Globus pallidus (tissue), 1 donor: ENCODE results near the gene UBE2S.
"Not testable (repeated sequence)": the region's sequence is repeated elsewhere in the genome, so short reads cannot be mapped to it uniquely, and the experiment has no call there.

Source experiments
- DNase-seq: peaks from one replicate; pipeline ENCODE4 v3.0.0-alpha.2; 2015; ENCODE audit warnings: low spot score

UBE2S gene

GRCh38 chr19:55407550-55407799, at the start of gene UBE2S:
Gene UBE2S (minus strand): TSS chr19:55407788. CDS start chr19:55407589, 199 bp downstream.
- DNase-seq = not testable (repeated sequence)

- DNase-seq = no peak
Observed at GRCh38 chr19:55456347-55456746, 48.8 kb upstream of the UBE2S start.

GRCh38 chr19:55455576-55456235, 48.1 kb upstream of the UBE2S start:
- no peak for DNase-seq

GRCh38 chr19:55454787-55455243, 47.2 kb upstream of the UBE2S start:
- DNase-seq = peak; percentile 79

- no peak for DNase-seq
Observed at GRCh38 chr19:55453511-55454260, 46.1 kb upstream of the UBE2S start.

GRCh38 chr19:55452749-55453346, 45.3 kb upstream of the UBE2S start:
- peak; percentile 96 for DNase-seq

GRCh38 chr19:55451965-55452748, 44.6 kb upstream of the UBE2S start:
- DNase-seq = peak; percentile 37

GRCh38 chr19:55451163-55451964, 43.8 kb upstream of the UBE2S start:
- DNase-seq = no peak

- no peak for DNase-seq
Observed at GRCh38 chr19:55449469-55449868, 41.9 kb upstream of the UBE2S start.

GRCh38 chr19:55448175-55448490, 40.5 kb upstream of the UBE2S start:
- not testable (repeated sequence) for DNase-seq

GRCh38 chr19:55447421-55448174, 40.0 kb upstream of the UBE2S start:
- DNase-seq = peak; percentile 84

GRCh38 chr19:55446060-55446459, 38.5 kb upstream of the UBE2S start:
- no peak for DNase-seq

GRCh38 chr19:55444646-55445045, 37.1 kb upstream of the UBE2S start:
- DNase-seq = no peak

GRCh38 chr19:55443824-55444480, 36.4 kb upstream of the UBE2S start:
- no peak for DNase-seq

- DNase-seq = peak; percentile 74
Observed at GRCh38 chr19:55443045-55443823, 35.6 kb upstream of the UBE2S start, which contains the start of gene SHISA7. Gene SHISA7 (minus strand): TSS chr19:55443300. CDS start chr19:55442863, 437 bp downstream.

- no peak for DNase-seq
Observed at GRCh38 chr19:55442372-55442961, 34.9 kb upstream of the UBE2S start.

- no peak for DNase-seq
Observed at GRCh38 chr19:55441692-55442321, 34.2 kb upstream of the UBE2S start.

GRCh38 chr19:55441319-55441691, 33.7 kb upstream of the UBE2S start:
- DNase-seq = no peak
